GM23338 (cell line): ENCODE data around the gene C1QTNF1. TPM values are rescaled to one million over a fixed set of nuclear protein-coding genes. Genes with fewer than 3 reads are reported as not detected.

Source experiments
- ATAC-seq: fragments of 200-7000 bp; cut with Tn5 transposase; 3 replicates; pipeline ENCODE4 v1.9.1; 2020
- DNase-seq: peaks from one replicate; pipeline ENCODE4 v3.0.0-alpha.2; 2015; ENCODE audit warnings: low spot score
- H2AFZ ChIP-seq: fragments of 200-600 bp; sonication (generic); 2 replicates; pipeline ENCODE4 v1.8.0; 2016; ENCODE audit warnings: antibody characterized with exemption, mild to moderate bottlenecking, moderate library complexity
- H3F3A ChIP-seq: fragments of 200-600 bp; sonication (generic); replicated peaks from 2 replicates; pipeline ENCODE4 v1.8.0; 2017; ENCODE audit warnings: antibody characterized with exemption, mixed run types, low read depth
- H3K27ac ChIP-seq: fragments of 200-600 bp; sonication (generic); 2 replicates; pipeline ENCODE4 v1.6.1; 2016; ENCODE audit warnings: low read depth
- H3K27me3 ChIP-seq: fragments of 200-600 bp; sonication (generic); 2 replicates; pipeline ENCODE4 v1.8.0; 2016; ENCODE audit warnings: mild to moderate bottlenecking, mixed run types, moderate library complexity; ENCODE audit not compliant: insufficient read depth
- H3K36me3 ChIP-seq: fragments of 200-600 bp; sonication (generic); 2 replicates; pipeline ENCODE4 v1.8.0; 2016; ENCODE audit warnings: mild to moderate bottlenecking; ENCODE audit not compliant: insufficient read depth
- H3K4me1 ChIP-seq: fragments of 200-600 bp; sonication (generic); 2 replicates; pipeline ENCODE4 v1.8.0; 2016; ENCODE audit warnings: mild to moderate bottlenecking, moderate library complexity; ENCODE audit not compliant: insufficient read depth
- H3K4me2 ChIP-seq: fragments of 200-600 bp; sonication (generic); 2 replicates; pipeline ENCODE4 v1.7.1; 2017; ENCODE audit warnings: mixed run types
- H3K4me3 ChIP-seq: fragments of 200-600 bp; sonication (generic); 2 replicates; pipeline ENCODE4 v1.6.1; 2016; ENCODE audit warnings: mixed run types
- H3K79me2 ChIP-seq: fragments of 200-600 bp; sonication (generic); replicated peaks from 2 replicates; pipeline ENCODE4 v1.8.0; 2017; ENCODE audit warnings: mild to moderate bottlenecking; ENCODE audit not compliant: insufficient read depth
- H3K9me2 ChIP-seq: fragments of 200-600 bp; sonication (generic); 2 replicates; pipeline ENCODE4 v1.8.0; 2017; ENCODE audit not compliant: insufficient read depth
- H4K20me1 ChIP-seq: fragments of 200-600 bp; sonication (generic); replicated peaks from 2 replicates; pipeline ENCODE4 v1.8.0; 2017; ENCODE audit warnings: mild to moderate bottlenecking; ENCODE audit not compliant: insufficient read depth
- H3K27ac Mint-ChIP-seq: 2 replicates; pipeline ENCODE4 v1.8.0; 2020; ENCODE audit warnings: inconsistent platforms, mild to moderate bottlenecking, moderate library complexity, mixed read lengths
- H3K27me3 Mint-ChIP-seq: 3 replicates; pipeline ENCODE4 v1.8.0; 2022; ENCODE audit warnings: low read depth, mild to moderate bottlenecking, moderate library complexity, mixed read lengths, inconsistent platforms; ENCODE audit not compliant: insufficient read depth, poor library complexity
- H3K36me3 Mint-ChIP-seq: 3 replicates; pipeline ENCODE4 v1.8.0; 2021; ENCODE audit warnings: low read depth, mild to moderate bottlenecking, inconsistent platforms, moderate library complexity, mixed read lengths
- H3K4me1 Mint-ChIP-seq: 3 replicates; pipeline ENCODE4 v1.8.0; 2020; ENCODE audit warnings: mild to moderate bottlenecking, inconsistent platforms, mixed read lengths
- H3K4me3 Mint-ChIP-seq: 3 replicates; pipeline ENCODE4 v1.8.0; 2021; ENCODE audit warnings: moderate library complexity, mild to moderate bottlenecking, inconsistent platforms, mixed read lengths
- H3K9me3 Mint-ChIP-seq: 3 replicates; pipeline ENCODE4 v1.8.0; 2020; ENCODE audit warnings: moderate library complexity, mild to moderate bottlenecking, inconsistent platforms, mixed read lengths
- CTCF ChIP-seq, 2 experiments: fragments of 200-600 bp in 1 of 2; sonication (generic) in 1 of 2; conservative IDR thresholded peaks; 2 replicates each; pipeline versions ENCODE4 v1.5.1 to v1.6.1; 2016 to 2017; ENCODE audit warnings: antibody characterized with exemption in 2 of 2, low read depth in 2 of 2, mild to moderate bottlenecking in 2 of 2, moderate library complexity in 1 of 2
- ETS1 ChIP-seq: IDR thresholded peaks from 2 replicates; pipeline ENCODE4 v1.6.1; 2016; ENCODE audit warnings: antibody characterized with exemption
- EZH2 ChIP-seq: fragments of 200-600 bp; sonication (generic); IDR thresholded peaks from one replicate; pipeline ENCODE4 v1.8.0; 2017; ENCODE audit warnings: antibody characterized with exemption, mild to moderate bottlenecking, low read depth; ENCODE audit not compliant: unreplicated experiment
- EZH2phosphoT487 ChIP-seq: fragments of 200-600 bp; sonication (generic); IDR thresholded peaks from one replicate; pipeline ENCODE4 v1.8.1; 2018; ENCODE audit warnings: antibody characterized with exemption; ENCODE audit not compliant: unreplicated experiment
- JUNB ChIP-seq: IDR thresholded peaks from one replicate; pipeline ENCODE4 v1.6.1; 2016; ENCODE audit warnings: antibody characterized with exemption; ENCODE audit not compliant: unreplicated experiment
- NANOG ChIP-seq: IDR thresholded peaks from 2 replicates; pipeline ENCODE4 v1.6.1; 2016; ENCODE audit warnings: antibody characterized with exemption, borderline replicate concordance
- POLR2AphosphoS5 ChIP-seq: IDR thresholded peaks from 2 replicates; pipeline ENCODE4 v1.6.1; 2016; ENCODE audit warnings: antibody characterized with exemption, low read depth
- STAT1 ChIP-seq: IDR thresholded peaks from one replicate; pipeline ENCODE4 v1.6.1; 2016; ENCODE audit warnings: antibody characterized with exemption; ENCODE audit not compliant: unreplicated experiment
- ZNF114 ChIP-seq: fragments of 250-450 bp; sonication (Bioruptor Pico); IDR thresholded peaks from 2 replicates; pipeline ENCODE4 v1.5.0; 2020; ENCODE audit warnings: mild to moderate bottlenecking, moderate library complexity
- ZNF331 ChIP-seq: fragments of 250-450 bp; sonication (Bioruptor Pico); IDR thresholded peaks from 2 replicates; pipeline ENCODE4 v1.5.0; 2020; ENCODE audit warnings: low read depth, mild to moderate bottlenecking, moderate library complexity
- polyA plus RNA-seq: library from polyadenylated mRNA; unstranded; fragments of >200 nt; fragmentation: Nextera tagmentation; extraction: Ambion mirVana; gene quantifications from 2 replicates; pipeline ENCODE4 v1.2.1, GENCODE V29; 2016
- total RNA-seq: library from RNA; depleted of rRNA; stranded (reverse); fragments of >200 nt; shearing (Covaris generic); gene quantifications from 2 replicates; pipeline ENCODE4 v1.2.3, GENCODE V29; 2014

Gene C1QTNF1
- total and polyA plus RNA-seq, 2 experiments from 2014 or later, result 1.1 to 1.9 TPM

- Histone ChIP-seq H3K79me2 (no peaks in the 10 kb centered on the region), H3K36me3 (no peaks in the 10 kb centered on the region), H3K4me3 (no peak overlapping the region), H3K4me2 (no peak overlapping the region), H3K4me1 (no peaks in the 10 kb centered on the region; the same call in 1 of the 2 replicates), H3K27ac (no peak overlapping the region), H3K9me2 (no peaks in the 10 kb centered on the region), H3K27me3 (peaks cover 29% of the 10 kb centered on the region), H3F3A (0 out of 2 replicates have a peak, but pooled peaks cover under 1% of the 10 kb centered on the region), H4K20me1 (no peaks in the 10 kb centered on the region), H2AFZ (no peak overlapping the region)
- DNase-seq (no peak), ATAC-seq (0 out of 3 replicates have a peak, but pooled peaks have one; percentile 5)
- H3K4me3 Mint-ChIP-seq, result no peak overlapping the region
- peaks cover 12% of the 10 kb centered on the region for H3K4me1 Mint-ChIP-seq
- peaks cover 42% of the 10 kb centered on the region for H3K27me3 Mint-ChIP-seq
- H3K36me3 Mint-ChIP-seq, result no peaks in the 10 kb centered on the region; the same call in 2 of the 3 replicates
- H3K9me3 Mint-ChIP-seq, result no peaks in the 10 kb centered on the region
- no peak overlapping the region for H3K27ac Mint-ChIP-seq
- TF ChIP-seq CTCF (conservative IDR thresholded peaks at IDR 0.05; ENCODE audit: low read depth in 2 of 2) (peak; percentile 19 to 35; a peak in 2 of 4 replicates), ZNF331 (no peak), POLR2AphosphoS5 (no peak)
Measured at GRCh38 chr17:79028496-79029326, 4.7 kb downstream of the C1QTNF1 start.

GRCh38 chr17:79029327-79030009, 5.5 kb downstream of the C1QTNF1 start:
- peaks cover 36% of the 10 kb centered on the region for H3K27me3 Mint-ChIP-seq
- no peak for TF ChIP-seq ZNF331
- no peak for TF ChIP-seq JUNB
- no peak for TF ChIP-seq NANOG
- no peak for TF ChIP-seq EZH2phosphoT487
- no peak for TF ChIP-seq CTCF (conservative IDR thresholded peaks at IDR 0.05; ENCODE audit: low read depth in 2 of 2)
- TF ChIP-seq STAT1, result no peak
- no peak for TF ChIP-seq ZNF114
- no peak for TF ChIP-seq ETS1
- TF ChIP-seq EZH2, result no peak
- no peak for TF ChIP-seq POLR2AphosphoS5

More at GRCh38 chr17:79029327-79030009, 5.5 kb downstream of the C1QTNF1 start:
- no peaks in the 10 kb centered on the region for H3K9me3 Mint-ChIP-seq
- ATAC-seq, result no peak
- H2AFZ ChIP-seq, result no peak overlapping the region
- H3K4me1 ChIP-seq, result no peaks in the 10 kb centered on the region; the same call in 1 of the 2 replicates
- no peak overlapping the region for H3K4me2 ChIP-seq
- no peaks in the 10 kb centered on the region; the same call in 2 of the 3 replicates for H3K36me3 Mint-ChIP-seq
- DNase-seq, result no peak
- H3K27ac Mint-ChIP-seq, result no peak overlapping the region
- no peaks in the 10 kb centered on the region for H3K9me2 ChIP-seq
- H3K4me3 ChIP-seq, result no peak overlapping the region
- no peaks in the 10 kb centered on the region for H3K36me3 ChIP-seq
- no peaks in the 10 kb centered on the region for H3F3A ChIP-seq
- peaks cover 21% of the 10 kb centered on the region for H3K27me3 ChIP-seq
- no peaks in the 10 kb centered on the region for H4K20me1 ChIP-seq
- no peaks in the 10 kb centered on the region for H3K79me2 ChIP-seq
- H3K4me1 Mint-ChIP-seq, result peaks cover 10% of the 10 kb centered on the region
- H3K4me3 Mint-ChIP-seq, result no peak overlapping the region
- no peak overlapping the region for H3K27ac ChIP-seq
